A673 (cell line): ENCODE data around the gene PPAN.

Experiments
- EZH2 ChIP-seq: fragments of 200-600 bp; sonication (generic); IDR thresholded peaks from 2 replicates; pipeline ENCODE4 v1.6.1; 2017; ENCODE audit warnings: borderline replicate concordance, low read depth, mild to moderate bottlenecking, mixed read lengths, antibody characterized with exemption, low read length; ENCODE audit not compliant: poor library complexity, severe bottlenecking
- TF ChIP-seq, protein P1 (sequence below): fragments of 300-800, 200-600 bp; sonication (generic); conservative IDR thresholded peaks from 2 replicates; pipeline ENCODE4 v1.5.1; 2017; ENCODE audit warnings: low read depth, mild to moderate bottlenecking, antibody characterized with exemption, low read length, moderate library complexity, mixed read lengths

DNA sequence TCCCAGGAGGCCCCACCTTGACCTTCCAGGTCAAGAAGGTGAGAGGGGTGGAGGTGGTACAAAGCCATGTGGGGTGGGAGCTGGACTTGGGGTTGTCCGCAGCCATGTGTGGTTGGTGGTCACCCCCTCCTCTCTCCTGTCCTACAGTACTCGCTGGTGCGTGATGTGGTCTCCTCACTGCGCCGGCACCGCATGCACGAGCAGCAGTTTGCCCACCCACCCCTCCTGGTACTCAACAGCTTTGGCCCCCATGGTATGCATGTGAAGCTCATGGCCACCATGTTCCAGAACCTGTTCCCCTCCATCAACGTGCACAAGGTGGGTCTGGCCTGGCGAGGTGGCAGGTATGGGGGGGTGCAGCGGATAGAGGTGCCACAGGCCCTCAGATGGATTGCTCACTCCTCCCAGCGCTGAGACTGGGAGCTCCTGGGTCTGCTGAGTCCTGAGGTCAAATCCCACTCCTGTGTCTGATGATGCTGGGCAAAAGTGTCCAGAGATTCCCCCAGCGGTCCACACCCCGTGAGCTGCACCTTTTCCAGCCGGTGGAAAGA is 1.7 kb downstream of the PPAN start:
- TF ChIP-seq, protein P1, sequence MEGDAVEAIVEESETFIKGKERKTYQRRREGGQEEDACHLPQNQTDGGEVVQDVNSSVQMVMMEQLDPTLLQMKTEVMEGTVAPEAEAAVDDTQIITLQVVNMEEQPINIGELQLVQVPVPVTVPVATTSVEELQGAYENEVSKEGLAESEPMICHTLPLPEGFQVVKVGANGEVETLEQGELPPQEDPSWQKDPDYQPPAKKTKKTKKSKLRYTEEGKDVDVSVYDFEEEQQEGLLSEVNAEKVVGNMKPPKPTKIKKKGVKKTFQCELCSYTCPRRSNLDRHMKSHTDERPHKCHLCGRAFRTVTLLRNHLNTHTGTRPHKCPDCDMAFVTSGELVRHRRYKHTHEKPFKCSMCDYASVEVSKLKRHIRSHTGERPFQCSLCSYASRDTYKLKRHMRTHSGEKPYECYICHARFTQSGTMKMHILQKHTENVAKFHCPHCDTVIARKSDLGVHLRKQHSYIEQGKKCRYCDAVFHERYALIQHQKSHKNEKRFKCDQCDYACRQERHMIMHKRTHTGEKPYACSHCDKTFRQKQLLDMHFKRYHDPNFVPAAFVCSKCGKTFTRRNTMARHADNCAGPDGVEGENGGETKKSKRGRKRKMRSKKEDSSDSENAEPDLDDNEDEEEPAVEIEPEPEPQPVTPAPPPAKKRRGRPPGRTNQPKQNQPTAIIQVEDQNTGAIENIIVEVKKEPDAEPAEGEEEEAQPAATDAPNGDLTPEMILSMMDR: no peak
- no peak for TF ChIP-seq EZH2
